SU-DHL-6 (cell line): ENCODE measurements around the gene ANGPTL8.

Experiments
- H2AFZ ChIP-seq: fragments of 200-600 bp; sonication (generic); 2 replicates; pipeline ENCODE4 v1.6.1; 2014; ENCODE audit warnings: low read depth, mild to moderate bottlenecking, moderate library complexity, mixed read lengths, antibody characterized with exemption, low read length; ENCODE audit not compliant: severe bottlenecking
- H3F3A ChIP-seq: fragments of 200-600 bp; shearing (Covaris generic); 2 replicates; pipeline ENCODE4 v1.6.0; 2016; ENCODE audit warnings: antibody characterized with exemption, mild to moderate bottlenecking; ENCODE audit not compliant: insufficient read depth
- H3K27ac ChIP-seq: fragments of 200-600 bp; sonication (generic); 2 replicates; pipeline ENCODE4 v1.5.1; 2016; ENCODE audit warnings: low read depth, mild to moderate bottlenecking, low read length, moderate library complexity, mixed read lengths
- H3K27me3 ChIP-seq: fragments of 200-600 bp; sonication (generic), shearing (Covaris generic); 2 replicates; pipeline ENCODE4 v1.6.0; 2014; ENCODE audit warnings: mild to moderate bottlenecking, low read length
- H3K36me3 ChIP-seq: fragments of 200-600 bp; sonication (generic); 2 replicates; pipeline ENCODE4 v1.6.1; 2014; ENCODE audit warnings: mild to moderate bottlenecking, low read length, mixed read lengths
- H3K4me2 ChIP-seq: fragments of 300-600, 200-600 bp; shearing (Covaris generic), sonication (generic); 2 replicates; pipeline ENCODE4 v1.6.0; 2014; ENCODE audit warnings: low read length, low read depth, mild to moderate bottlenecking; ENCODE audit not compliant: poor library complexity, severe bottlenecking
- H3K4me3 ChIP-seq: fragments of 200-600 bp; sonication (generic); 2 replicates; pipeline ENCODE4 v1.5.1; 2014; ENCODE audit warnings: antibody characterized with exemption, low read length, mild to moderate bottlenecking, mixed read lengths; ENCODE audit not compliant: insufficient read depth, poor library complexity, severe bottlenecking
- H3K79me2 ChIP-seq: fragments of 200-600 bp; sonication (generic); 2 replicates; pipeline ENCODE4 v1.6.1; 2014; ENCODE audit warnings: mild to moderate bottlenecking, low read length, moderate library complexity; ENCODE audit not compliant: insufficient read depth
- H3K9ac ChIP-seq: fragments of 200-600 bp; sonication (generic); 2 replicates; pipeline ENCODE4 v1.7.0; 2014; ENCODE audit warnings: mild to moderate bottlenecking, low read length
- H3K9me2 ChIP-seq: fragments of 200-600 bp; sonication (generic); replicated peaks from 2 replicates; pipeline ENCODE4 v1.6.1; 2014; ENCODE audit warnings: low read length; ENCODE audit not compliant: insufficient read depth
- H3K9me3 ChIP-seq: fragments of 200-600 bp; sonication (generic); 2 replicates; pipeline ENCODE4 v1.6.1; 2014; ENCODE audit warnings: low read length, mixed read lengths; ENCODE audit not compliant: insufficient read depth
- H4K20me1 ChIP-seq: fragments of 200-600 bp; sonication (generic); 2 replicates; pipeline ENCODE4 v1.6.1; 2014; ENCODE audit warnings: low read depth, mild to moderate bottlenecking, antibody characterized with exemption, low read length, moderate library complexity, mixed read lengths
- CTCF ChIP-seq: fragments of 200-600 bp; sonication (generic); IDR thresholded peaks from one replicate; pipeline ENCODE4 v1.5.1; 2017; ENCODE audit warnings: antibody characterized with exemption, mild to moderate bottlenecking, low read length, moderate library complexity; ENCODE audit not compliant: insufficient read depth, poor library complexity, severe bottlenecking
- EZH2phosphoT487 ChIP-seq: fragments of 200-600 bp; sonication (generic), shearing (Covaris generic); conservative IDR thresholded peaks from 2 replicates; pipeline ENCODE4 v1.6.1; 2018; ENCODE audit warnings: mild to moderate bottlenecking, antibody characterized with exemption, low read length, moderate library complexity, mixed read lengths

The ANGPTL8 gene

GRCh38 chr19:11273296-11273695, 33.9 kb downstream of the ANGPTL8 start:
- Histone ChIP-seq H3K27me3 (no peaks in the 10 kb centered on the region), H3K79me2 (no peaks in the 10 kb centered on the region)

DNA sequence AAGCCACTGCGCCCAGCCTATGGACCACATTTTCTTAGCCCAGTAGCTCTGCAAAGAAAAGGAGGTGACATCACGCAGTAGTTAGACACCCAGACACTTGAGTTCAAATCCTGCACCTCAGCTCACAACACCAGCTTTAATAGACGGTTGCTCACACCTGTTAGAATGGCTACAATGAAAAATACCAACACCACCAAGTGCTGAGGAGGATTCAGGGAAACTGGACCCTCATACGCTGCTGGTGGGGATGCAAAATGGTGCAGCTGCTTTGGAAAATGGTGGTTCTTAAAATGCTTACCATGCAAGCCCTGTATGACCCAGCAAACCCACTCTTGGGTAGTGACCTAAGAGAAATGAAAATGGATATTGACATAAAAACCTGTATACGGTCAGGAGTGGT, 34.6 kb downstream of the ANGPTL8 start:
- no peak overlapping the region for H3K9ac ChIP-seq
- no peak overlapping the region for H3K4me2 ChIP-seq
- no peaks in the 10 kb centered on the region for H3F3A ChIP-seq
- no peak overlapping the region for H3K4me3 ChIP-seq
- no peaks in the 10 kb centered on the region for H3K36me3 ChIP-seq
- H2AFZ ChIP-seq = no peak overlapping the region
- H3K27ac ChIP-seq = no peak overlapping the region
- H3K27me3 ChIP-seq = no peaks in the 10 kb centered on the region
- H3K79me2 ChIP-seq = no peaks in the 10 kb centered on the region
- no peaks in the 10 kb centered on the region for H4K20me1 ChIP-seq
- H3K9me3 ChIP-seq = no peaks in the 10 kb centered on the region
- TF ChIP-seq CTCF (no peak), EZH2phosphoT487 (no peak)
- H3K9me2 ChIP-seq = no peaks in the 10 kb centered on the region

More at GRCh38 chr19:11273296-11273695, 33.9 kb downstream of the ANGPTL8 start:
- no peaks in the 10 kb centered on the region for H3K9me2 ChIP-seq
- no peaks in the 10 kb centered on the region for H3K36me3 ChIP-seq
- H3K9me3 ChIP-seq = no peaks in the 10 kb centered on the region
- H3K4me2 ChIP-seq = no peak overlapping the region
- TF ChIP-seq CTCF (no peak), EZH2phosphoT487 (no peak)
- no peak overlapping the region for H3K9ac ChIP-seq
- H4K20me1 ChIP-seq = no peaks in the 10 kb centered on the region
- no peaks in the 10 kb centered on the region for H3F3A ChIP-seq
- no peak overlapping the region for H2AFZ ChIP-seq
- H3K27ac ChIP-seq = no peak overlapping the region
- no peak overlapping the region for H3K4me3 ChIP-seq

- Histone ChIP-seq H3K79me2 (no peaks in the 10 kb centered on the region), H4K20me1 (no peaks in the 10 kb centered on the region), H3K9me3 (no peaks in the 10 kb centered on the region), H3K36me3 (no peaks in the 10 kb centered on the region), H3K9me2 (no peaks in the 10 kb centered on the region), H3K27ac (no peak overlapping the region), H3K27me3 (no peaks in the 10 kb centered on the region), H3K9ac (no peak overlapping the region), H2AFZ (no peak overlapping the region), H3K4me2 (no peak overlapping the region), H3K4me3 (no peak overlapping the region), H3F3A (no peaks in the 10 kb centered on the region)
- TF ChIP-seq EZH2phosphoT487 = no peak
- TF ChIP-seq CTCF = no peak
Observed at GRCh38 chr19:11274533-11275086, 35.2 kb downstream of the ANGPTL8 start.

DNA sequence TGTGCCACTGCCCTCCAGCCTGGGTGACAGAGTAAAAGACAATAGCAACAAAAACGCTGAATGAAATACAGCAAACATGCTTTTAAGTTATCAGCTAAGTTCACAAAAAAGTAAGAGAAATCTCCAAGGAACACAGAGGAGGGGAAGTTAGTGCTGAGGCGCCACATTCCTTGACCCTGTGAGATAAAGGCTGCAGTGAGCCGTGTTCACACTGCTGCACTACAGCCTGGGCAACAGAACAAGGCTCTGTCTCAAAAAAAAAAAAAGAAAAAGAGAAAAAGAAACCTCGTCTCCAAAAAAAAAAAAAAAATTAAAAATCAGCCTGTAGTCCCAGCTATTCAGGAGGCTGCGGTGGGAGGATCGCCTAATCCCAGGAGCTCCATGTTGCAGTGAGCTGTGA, 39.3 kb downstream of the ANGPTL8 start:
- H3K9ac ChIP-seq = no peak overlapping the region
- H3K27ac ChIP-seq = no peak overlapping the region
- H3F3A ChIP-seq = no peaks in the 10 kb centered on the region
- H3K27me3 ChIP-seq = no peaks in the 10 kb centered on the region
- H3K9me3 ChIP-seq = no peaks in the 10 kb centered on the region
- no peak for TF ChIP-seq CTCF
- no peak for TF ChIP-seq EZH2phosphoT487
- H3K36me3 ChIP-seq = no peaks in the 10 kb centered on the region
- H2AFZ ChIP-seq = no peak overlapping the region
- no peak overlapping the region for H3K4me2 ChIP-seq
- H3K9me2 ChIP-seq = no peaks in the 10 kb centered on the region
- H4K20me1 ChIP-seq = no peaks in the 10 kb centered on the region
- no peaks in the 10 kb centered on the region for H3K79me2 ChIP-seq
- no peak overlapping the region for H3K4me3 ChIP-seq
